C4-2B (cell line): ENCODE data around the gene NPTX2.

ENCODE experiments used
- H3K27ac ChIP-seq: fragments of 450-650 bp; 2 replicates; pipeline ENCODE4 v1.5.1; 2017
- ZFX ChIP-seq: fragments of 450-650 bp; IDR thresholded peaks from 2 replicates; pipeline ENCODE4 v1.6.1; 2017
- TF ChIP-seq, protein P1 (sequence below): fragments of 450-650 bp; conservative IDR thresholded peaks from 2 replicates; pipeline ENCODE4 v1.5.1; 2017; ENCODE audit warnings: mild to moderate bottlenecking

Gene NPTX2

DNA sequence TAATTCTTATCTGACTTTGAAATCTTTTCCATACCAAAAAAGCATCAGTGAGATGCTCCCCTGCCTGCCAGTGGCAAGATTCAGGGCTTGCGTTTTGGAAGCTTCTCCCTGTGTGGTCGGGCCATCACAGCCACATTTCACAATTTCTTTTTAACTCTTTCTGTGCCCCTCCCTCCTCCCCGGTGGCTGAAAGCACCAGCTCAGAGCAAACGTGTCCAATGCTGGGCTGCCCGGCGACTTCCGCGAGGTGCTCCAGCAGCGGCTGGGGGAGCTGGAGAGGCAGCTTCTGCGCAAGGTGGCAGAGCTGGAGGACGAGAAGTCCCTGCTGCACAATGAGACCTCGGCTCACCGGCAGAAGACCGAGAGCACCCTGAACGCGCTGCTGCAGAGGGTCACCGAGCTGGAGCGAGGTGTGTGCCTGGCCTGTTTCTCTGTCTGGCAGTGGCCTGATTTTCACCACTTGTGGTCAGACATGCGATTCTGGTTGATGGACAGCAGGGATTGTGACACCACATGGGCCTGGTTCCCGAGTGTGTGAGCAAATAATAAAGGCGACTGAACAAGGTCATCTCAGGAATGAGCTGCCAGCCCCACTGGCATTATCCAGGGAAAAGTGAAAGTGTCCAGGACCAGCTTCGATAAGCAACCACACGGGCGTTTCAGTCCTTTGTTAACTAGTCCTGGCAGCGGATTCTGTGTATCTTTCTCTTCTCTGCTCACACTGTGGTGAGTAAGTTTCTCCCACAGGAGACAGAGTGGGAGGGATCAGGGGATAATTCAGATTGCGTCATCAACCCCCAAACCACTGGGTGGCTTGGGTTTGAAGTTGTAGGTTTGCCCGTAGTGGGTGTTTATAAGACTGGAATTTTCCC is 2.6 kb downstream of the NPTX2 start:
- TF ChIP-seq, protein P1, sequence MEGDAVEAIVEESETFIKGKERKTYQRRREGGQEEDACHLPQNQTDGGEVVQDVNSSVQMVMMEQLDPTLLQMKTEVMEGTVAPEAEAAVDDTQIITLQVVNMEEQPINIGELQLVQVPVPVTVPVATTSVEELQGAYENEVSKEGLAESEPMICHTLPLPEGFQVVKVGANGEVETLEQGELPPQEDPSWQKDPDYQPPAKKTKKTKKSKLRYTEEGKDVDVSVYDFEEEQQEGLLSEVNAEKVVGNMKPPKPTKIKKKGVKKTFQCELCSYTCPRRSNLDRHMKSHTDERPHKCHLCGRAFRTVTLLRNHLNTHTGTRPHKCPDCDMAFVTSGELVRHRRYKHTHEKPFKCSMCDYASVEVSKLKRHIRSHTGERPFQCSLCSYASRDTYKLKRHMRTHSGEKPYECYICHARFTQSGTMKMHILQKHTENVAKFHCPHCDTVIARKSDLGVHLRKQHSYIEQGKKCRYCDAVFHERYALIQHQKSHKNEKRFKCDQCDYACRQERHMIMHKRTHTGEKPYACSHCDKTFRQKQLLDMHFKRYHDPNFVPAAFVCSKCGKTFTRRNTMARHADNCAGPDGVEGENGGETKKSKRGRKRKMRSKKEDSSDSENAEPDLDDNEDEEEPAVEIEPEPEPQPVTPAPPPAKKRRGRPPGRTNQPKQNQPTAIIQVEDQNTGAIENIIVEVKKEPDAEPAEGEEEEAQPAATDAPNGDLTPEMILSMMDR: no peak
- TF ChIP-seq ZFX: no peak
- H3K27ac ChIP-seq: no peak overlapping the region

GRCh38 chr7:98621573-98622482 is 4.7 kb downstream of the NPTX2 start:
- H3K27ac ChIP-seq: no peak overlapping the region

GRCh38 chr7:98622926-98623325 is 5.8 kb downstream of the NPTX2 start:
- H3K27ac ChIP-seq: no peak overlapping the region
- TF ChIP-seq, protein P1: no peak
- no peak for TF ChIP-seq ZFX

More at GRCh38 chr7:98621573-98622482, 4.7 kb downstream of the NPTX2 start:
- no peak for TF ChIP-seq ZFX
- TF ChIP-seq, protein P1: no peak

GRCh38 chr7:98624846-98625420 is 7.8 kb downstream of the NPTX2 start:
- TF ChIP-seq ZFX: no peak
- H3K27ac ChIP-seq: no peak overlapping the region

- H3K27ac ChIP-seq: no peak overlapping the region
- no peak for TF ChIP-seq ZFX
- TF ChIP-seq, protein P1: no peak
These were observed 9.7 kb downstream of the NPTX2 start for GRCh38 chr7:98626460-98627412.

DNA sequence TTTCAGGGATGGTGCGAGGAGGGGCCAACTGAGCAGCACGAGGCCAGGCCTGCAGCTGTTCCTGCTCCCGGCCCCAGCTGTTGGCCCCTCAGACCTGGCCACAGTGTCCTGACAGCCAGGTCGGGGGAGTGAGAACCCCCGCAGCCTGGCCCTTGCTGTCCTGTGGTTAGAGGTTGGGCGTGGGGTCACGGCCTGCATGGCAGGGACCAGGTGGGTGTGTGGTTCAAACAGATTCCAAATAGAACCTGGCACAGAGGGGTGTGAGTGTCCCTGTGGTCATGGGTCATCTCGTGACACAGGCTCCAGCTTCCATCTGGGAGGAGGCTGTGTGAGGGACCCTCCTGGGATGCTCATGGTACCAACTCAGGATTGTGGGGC is 10.3 kb downstream of the NPTX2 start:
- no peak overlapping the region for H3K27ac ChIP-seq
- TF ChIP-seq, protein P1: no peak
- no peak for TF ChIP-seq ZFX

- no peak overlapping the region for H3K27ac ChIP-seq
- TF ChIP-seq, protein P1: no peak
- no peak for TF ChIP-seq ZFX
These were observed 11.3 kb downstream of the NPTX2 start for GRCh38 chr7:98628418-98628817.
